ENCODE results near the gene MRPL3.

- no peak for TF ChIP-seq CTCF (IDR thresholded peaks at IDR 0.05)
- TF ChIP-seq POLR2A (IDR thresholded peaks at IDR 0.05): no peak
Observed at GRCh38 chr3:131427226-131427625, 75.5 kb downstream of the MRPL3 start.
